ENCODE data around the gene CALHM2. TPM values are rescaled to one million over a fixed set of nuclear protein-coding genes. Genes with fewer than 3 reads are reported as not detected.

Gene CALHM2
- total and polyA plus RNA-seq, 2 donors (not counting 3 experiments of a cell fraction or from before 2014, with no cell fraction given) = 32.1 to 38.4 TPM

DNA sequence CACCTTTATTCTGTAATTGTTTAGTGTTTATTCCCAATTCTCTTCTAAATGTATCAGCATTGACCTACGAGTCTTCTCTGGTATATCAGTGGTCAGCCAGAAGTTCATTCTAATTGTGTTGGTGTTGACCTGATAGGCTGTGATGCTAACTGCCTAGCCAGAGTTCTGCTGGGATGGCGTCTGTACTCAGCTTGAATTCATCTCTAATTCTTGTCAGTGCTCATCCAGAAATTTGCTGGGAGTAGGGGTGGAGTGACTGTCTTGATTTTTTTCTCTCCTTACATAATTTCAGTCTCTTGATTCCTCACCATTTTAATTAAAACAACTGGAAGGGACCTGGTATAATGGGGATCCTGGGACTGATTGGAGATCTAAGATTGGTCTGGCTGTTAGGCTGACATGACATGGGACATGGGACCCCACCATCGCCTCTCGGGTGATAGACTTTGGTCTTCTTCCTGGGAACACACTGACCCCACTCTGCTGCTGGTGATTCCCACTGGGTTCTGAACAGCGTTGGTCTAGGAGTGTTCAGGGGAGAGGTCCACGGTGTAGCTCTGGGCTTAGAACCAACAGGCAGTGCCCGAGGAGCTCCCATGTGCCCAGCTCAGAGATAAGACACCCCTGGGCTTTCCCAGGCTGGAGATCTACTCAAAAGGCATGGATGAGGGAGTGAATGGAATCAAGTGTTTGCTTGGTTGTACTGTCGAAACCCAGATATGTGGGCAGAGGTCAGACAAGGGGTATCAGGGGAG lies 45.2 kb upstream of the CALHM2 start:
- Histone ChIP-seq H3K9me1 (replicated peaks; ENCODE audit: control insufficient read depth, extremely low read depth, insufficient read depth, low read length) (no peaks in the 10 kb centered on the region), H3K27me3 (ENCODE audit: control insufficient read depth in 2 of 2, insufficient read depth in 2 of 2, low read length in 2 of 2) (peaks cover 42 to 53% of the 10 kb centered on the region in 2 experiments), H2AFZ (ENCODE audit: low read depth, low read length) (no peak overlapping the region), H3K4me1 (ENCODE audit: control insufficient read depth, extremely low read depth, insufficient read depth, low read length) (peaks cover 11% of the 10 kb centered on the region), H4K20me1 (replicated peaks; ENCODE audit: control insufficient read depth, extremely low read depth, insufficient read depth, low read length) (no peaks in the 10 kb centered on the region), H3K9me3 (replicated peaks; ENCODE audit: control insufficient read depth, insufficient read depth, low read length) (no peaks in the 10 kb centered on the region), H3K79me2 (ENCODE audit: control insufficient read depth, insufficient read depth, low read length) (no peaks in the 10 kb centered on the region), H3K36me3 (ENCODE audit: control insufficient read depth in 2 of 2, extremely low read depth in 1 of 2, insufficient read depth in 2 of 2, low read length in 2 of 2) (no peaks in the 10 kb centered on the region), H3K9ac (replicated peaks; ENCODE audit: extremely low read depth, insufficient read depth, low read length) (no peak overlapping the region), H3K4me2 (ENCODE audit: insufficient read depth, low read length) (no peak overlapping the region), H3K4me3 (replicated peaks in 1 of 3; ENCODE audit: insufficient read depth in 1 of 3, low read depth in 1 of 3, low read length in 3 of 3) (no peak overlapping the region), H3K27ac (ENCODE audit: insufficient read depth, low read depth, low read length) (no peak overlapping the region)
- no TSS peak for BruUV-seq (replicated peaks)
- dilution Hi-C loops (cut with MboI; ENCODE audit: extremely low pct_ligation_motif_present, low sequenced_read_pairs) (no loop called here), intact Hi-C loops (cut with micrococcal nuclease) (no loop called here)
- POLR2A ChIA-PET = no interaction called here
- no peak for DNase-seq (ENCODE audit: low read depth, low spot score)
- no peak for FAIRE-seq
- TF ChIP-seq POLR2A (IDR thresholded peaks at IDR 0.05; ENCODE audit: low read depth, low read length) (no peak), MYC (IDR thresholded peaks at IDR 0.05; ENCODE audit: low read depth, low read length) (no peak), GATA2 (IDR thresholded peaks at IDR 0.05; ENCODE audit: insufficient read depth, insufficient read length, low read depth, low read length) (no peak), POLR2AphosphoS5 (IDR thresholded peaks at IDR 0.05; ENCODE audit: insufficient read depth, low read depth, low read length) (no peak), CTCF (IDR thresholded peaks at IDR 0.05; ENCODE audit: extremely low read depth in 1 of 2, insufficient read depth in 1 of 2, low read depth in 1 of 2, low read length in 2 of 2) (no peak), FOS (IDR thresholded peaks at IDR 0.05; ENCODE audit: borderline replicate concordance, insufficient read depth, low read length) (no peak), JUN (IDR thresholded peaks at IDR 0.05; ENCODE audit: borderline replicate concordance, insufficient read depth, insufficient read length, low read depth) (no peak), EZH2 (IDR thresholded peaks at IDR 0.05; ENCODE audit: borderline replicate concordance, low read depth, low read length, severe bottlenecking) (no peak)
- TF ChIP-seq, protein P1, sequence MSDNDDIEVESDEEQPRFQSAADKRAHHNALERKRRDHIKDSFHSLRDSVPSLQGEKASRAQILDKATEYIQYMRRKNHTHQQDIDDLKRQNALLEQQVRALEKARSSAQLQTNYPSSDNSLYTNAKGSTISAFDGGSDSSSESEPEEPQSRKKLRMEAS (IDR thresholded peaks at IDR 0.05; ENCODE audit: insufficient read depth, insufficient read length) = no peak
- CTCF ChIA-PET = no interaction called here

Measured in endothelial cell of umbilical vein (primary cell).